Brain microvascular endothelial cell (primary cell): ENCODE measurements around the gene BOC.

Experiments
- DNase-seq: peaks from one replicate; pipeline ENCODE4 v3.0.0-alpha.2; 2020
- H3K27ac ChIP-seq: fragments of 250-450 bp; sonication (Bioruptor Pico); 2 replicates; pipeline ENCODE4 v1.5.1; 2020; ENCODE audit warnings: mild to moderate bottlenecking, moderate library complexity
- H3K27me3 ChIP-seq: fragments of 250-450 bp; sonication (Bioruptor Pico); replicated peaks from 2 replicates; pipeline ENCODE4 v1.5.1; 2020; ENCODE audit warnings: mild to moderate bottlenecking
- H3K36me3 ChIP-seq: fragments of 250-450 bp; sonication (Bioruptor Pico); replicated peaks from 2 replicates; pipeline ENCODE4 v1.5.1; 2020; ENCODE audit warnings: mild to moderate bottlenecking
- H3K4me3 ChIP-seq: 2 replicates; pipeline ENCODE4 v1.5.1; 2011; ENCODE audit warnings: low read depth, mild to moderate bottlenecking, control low read depth, low read length, moderate library complexity
- in situ Hi-C: cut with HindIII; loops from 2 replicates; pipeline ENCODE4 v1.10.0; 2017; ENCODE audit warnings: low sequenced_read_pairs, low pct_ligation_motif_present
- TF ChIP-seq, protein P1 (sequence below): IDR thresholded peaks from 2 replicates; pipeline ENCODE4 v1.5.1; 2011; ENCODE audit warnings: low read depth, mild to moderate bottlenecking, moderate library complexity, low read length, control low read depth, inconsistent platforms; ENCODE audit errors: missing control alignments

The BOC gene

DNA sequence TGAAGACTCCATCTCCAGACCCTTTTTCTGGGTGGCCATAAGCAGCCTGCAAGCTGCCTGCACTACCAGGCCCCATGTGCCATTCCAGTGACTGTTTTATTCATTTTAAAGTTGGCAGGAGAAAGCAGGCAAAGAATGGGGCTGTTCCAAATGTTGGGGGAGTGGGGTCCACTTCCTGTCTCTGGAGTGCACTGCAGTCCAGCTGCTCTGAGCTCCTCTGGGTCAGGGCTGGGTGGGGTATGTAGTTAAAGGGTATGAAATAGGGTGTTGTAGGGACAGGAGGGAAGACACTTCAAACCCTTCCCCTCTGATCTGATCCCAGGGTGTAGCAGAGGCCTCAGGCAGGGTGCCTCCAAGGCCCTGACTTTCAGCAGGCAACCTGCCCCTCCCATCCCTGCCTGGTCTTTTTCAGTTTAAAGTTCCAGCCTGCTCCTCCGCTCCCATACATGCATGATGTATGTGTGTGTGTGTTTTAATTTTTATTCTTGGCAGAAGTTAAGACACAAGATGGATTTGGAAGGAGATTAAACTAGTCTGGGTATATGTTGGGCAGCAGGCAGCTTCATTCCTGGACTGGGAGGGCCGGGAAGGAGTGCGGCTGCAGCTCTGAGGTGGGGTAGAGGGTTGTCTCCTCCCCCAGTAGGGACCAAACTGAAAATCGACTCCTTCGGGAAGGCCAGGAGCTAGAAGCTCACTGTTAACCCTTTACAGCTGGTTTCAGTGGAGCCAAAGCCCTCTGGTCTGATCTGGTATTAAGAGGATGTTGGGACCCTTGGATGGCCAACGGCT lies 17.3 kb downstream of the BOC start:
- DNase-seq: no peak
- TF ChIP-seq, protein P1, sequence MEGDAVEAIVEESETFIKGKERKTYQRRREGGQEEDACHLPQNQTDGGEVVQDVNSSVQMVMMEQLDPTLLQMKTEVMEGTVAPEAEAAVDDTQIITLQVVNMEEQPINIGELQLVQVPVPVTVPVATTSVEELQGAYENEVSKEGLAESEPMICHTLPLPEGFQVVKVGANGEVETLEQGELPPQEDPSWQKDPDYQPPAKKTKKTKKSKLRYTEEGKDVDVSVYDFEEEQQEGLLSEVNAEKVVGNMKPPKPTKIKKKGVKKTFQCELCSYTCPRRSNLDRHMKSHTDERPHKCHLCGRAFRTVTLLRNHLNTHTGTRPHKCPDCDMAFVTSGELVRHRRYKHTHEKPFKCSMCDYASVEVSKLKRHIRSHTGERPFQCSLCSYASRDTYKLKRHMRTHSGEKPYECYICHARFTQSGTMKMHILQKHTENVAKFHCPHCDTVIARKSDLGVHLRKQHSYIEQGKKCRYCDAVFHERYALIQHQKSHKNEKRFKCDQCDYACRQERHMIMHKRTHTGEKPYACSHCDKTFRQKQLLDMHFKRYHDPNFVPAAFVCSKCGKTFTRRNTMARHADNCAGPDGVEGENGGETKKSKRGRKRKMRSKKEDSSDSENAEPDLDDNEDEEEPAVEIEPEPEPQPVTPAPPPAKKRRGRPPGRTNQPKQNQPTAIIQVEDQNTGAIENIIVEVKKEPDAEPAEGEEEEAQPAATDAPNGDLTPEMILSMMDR: no peak
- H3K27me3 ChIP-seq: no peaks in the 10 kb centered on the region
- no peak overlapping the region for H3K4me3 ChIP-seq
- H3K36me3 ChIP-seq: no peaks in the 10 kb centered on the region
- no peak overlapping the region for H3K27ac ChIP-seq
- in situ Hi-C loops: no loop called here

DNA sequence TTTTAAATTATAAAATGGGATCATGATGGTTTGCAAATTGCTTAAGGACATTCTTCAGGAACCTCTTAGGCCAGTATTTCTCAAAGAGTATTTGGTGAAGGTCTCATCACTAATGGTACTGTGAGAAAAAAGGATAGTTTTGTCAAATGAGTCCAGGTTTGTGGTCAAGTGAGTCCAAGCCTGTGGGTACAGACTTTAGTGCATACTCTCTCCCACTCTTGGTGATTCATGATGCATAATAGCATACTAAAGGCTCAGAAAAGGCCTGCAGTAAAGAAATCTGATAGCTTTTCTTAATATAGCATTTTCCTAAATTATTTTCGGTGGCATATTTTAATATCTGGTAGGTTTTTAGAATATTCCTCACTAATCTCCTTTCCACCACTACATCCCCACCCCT lies 20.0 kb downstream of the BOC start:
- H3K36me3 ChIP-seq: no peaks in the 10 kb centered on the region
- peak; percentile 69 for DNase-seq
- TF ChIP-seq, protein P1: no peak
- H3K27me3 ChIP-seq: no peaks in the 10 kb centered on the region
- H3K27ac ChIP-seq: peak overlapping the region; percentile 78
- in situ Hi-C loops: no loop called here
- H3K4me3 ChIP-seq: no peak overlapping the region

DNA sequence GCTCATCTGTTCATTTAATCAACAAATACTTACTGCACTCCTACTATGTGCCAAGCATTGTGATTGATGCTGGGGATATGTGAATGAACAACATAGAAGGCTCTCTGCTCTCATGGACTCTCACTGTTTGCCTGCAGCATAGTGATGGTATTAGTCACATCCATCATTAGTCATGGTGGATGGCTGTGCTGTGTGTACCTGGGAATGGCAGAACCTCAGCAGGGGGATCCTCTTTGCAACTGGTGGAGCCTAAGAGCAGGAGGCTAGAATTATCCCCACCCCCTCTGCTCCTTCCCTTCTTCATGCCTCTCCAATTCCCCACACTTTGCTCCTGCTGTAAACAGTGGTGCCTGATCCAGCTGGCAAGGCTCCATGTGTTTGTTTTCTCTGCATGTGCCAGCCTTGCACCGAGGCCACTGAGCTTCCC lies 20.5 kb downstream of the BOC start:
- no peaks in the 10 kb centered on the region for H3K36me3 ChIP-seq
- TF ChIP-seq, protein P1: no peak
- H3K4me3 ChIP-seq: no peak overlapping the region
- peak overlapping the region; percentile 78 for H3K27ac ChIP-seq
- H3K27me3 ChIP-seq: no peaks in the 10 kb centered on the region
- in situ Hi-C loops: no loop called here
- peak; percentile 92 for DNase-seq

DNA sequence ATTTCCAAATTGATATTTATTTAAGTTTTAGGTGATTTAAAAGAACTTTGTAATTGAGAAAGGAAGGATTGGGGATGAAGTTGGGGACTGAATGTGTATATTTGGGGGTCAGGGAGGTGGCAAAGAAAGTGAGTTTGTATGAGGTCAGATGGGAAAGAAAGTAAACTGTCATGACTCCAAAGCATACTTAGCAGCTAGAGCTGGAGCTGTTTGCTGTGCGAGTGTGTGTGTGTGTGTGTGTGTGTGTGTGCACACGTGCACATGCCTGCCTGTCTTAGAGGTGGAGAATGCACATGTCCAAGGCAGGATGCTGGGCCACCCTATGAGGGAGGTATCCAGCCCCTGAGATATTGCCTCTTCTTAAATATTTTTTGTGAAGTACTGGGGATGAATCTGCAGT lies 21.0 kb downstream of the BOC start:
- no peaks in the 10 kb centered on the region for H3K27me3 ChIP-seq
- no peak for DNase-seq
- no peak overlapping the region for H3K27ac ChIP-seq
- no peaks in the 10 kb centered on the region for H3K36me3 ChIP-seq
- TF ChIP-seq, protein P1: no peak
- in situ Hi-C loops: no loop called here
- no peak overlapping the region for H3K4me3 ChIP-seq

- H3K36me3 ChIP-seq: no peaks in the 10 kb centered on the region
- H3K27ac ChIP-seq: no peak overlapping the region
- no peaks in the 10 kb centered on the region for H3K27me3 ChIP-seq
- in situ Hi-C loops: no loop called here
- H3K4me3 ChIP-seq: no peak overlapping the region
- TF ChIP-seq, protein P1: no peak
- DNase-seq: no peak
These were observed 22.1 kb downstream of the BOC start for GRCh38 chr3:113233497-113233896.

GRCh38 chr3:113234028-113234427 lies 22.7 kb downstream of the BOC start:
- no peak overlapping the region for H3K4me3 ChIP-seq
- DNase-seq: no peak
- TF ChIP-seq, protein P1: no peak
- no peaks in the 10 kb centered on the region for H3K36me3 ChIP-seq
- in situ Hi-C loops: no loop called here
- H3K27ac ChIP-seq: no peak overlapping the region
- H3K27me3 ChIP-seq: no peaks in the 10 kb centered on the region
